CMK (cell line): ENCODE results near the gene LLGL2.
"Not testable (repeated sequence)": the region's sequence is repeated elsewhere in the genome, so short reads cannot be mapped to it uniquely, and the experiment has no call there.

ENCODE experiments used
- DNase-seq: peaks from one replicate; pipeline ENCODE4 v3.0.0-alpha.2; 2010; ENCODE audit warnings: low read depth

LLGL2 gene, protein sequence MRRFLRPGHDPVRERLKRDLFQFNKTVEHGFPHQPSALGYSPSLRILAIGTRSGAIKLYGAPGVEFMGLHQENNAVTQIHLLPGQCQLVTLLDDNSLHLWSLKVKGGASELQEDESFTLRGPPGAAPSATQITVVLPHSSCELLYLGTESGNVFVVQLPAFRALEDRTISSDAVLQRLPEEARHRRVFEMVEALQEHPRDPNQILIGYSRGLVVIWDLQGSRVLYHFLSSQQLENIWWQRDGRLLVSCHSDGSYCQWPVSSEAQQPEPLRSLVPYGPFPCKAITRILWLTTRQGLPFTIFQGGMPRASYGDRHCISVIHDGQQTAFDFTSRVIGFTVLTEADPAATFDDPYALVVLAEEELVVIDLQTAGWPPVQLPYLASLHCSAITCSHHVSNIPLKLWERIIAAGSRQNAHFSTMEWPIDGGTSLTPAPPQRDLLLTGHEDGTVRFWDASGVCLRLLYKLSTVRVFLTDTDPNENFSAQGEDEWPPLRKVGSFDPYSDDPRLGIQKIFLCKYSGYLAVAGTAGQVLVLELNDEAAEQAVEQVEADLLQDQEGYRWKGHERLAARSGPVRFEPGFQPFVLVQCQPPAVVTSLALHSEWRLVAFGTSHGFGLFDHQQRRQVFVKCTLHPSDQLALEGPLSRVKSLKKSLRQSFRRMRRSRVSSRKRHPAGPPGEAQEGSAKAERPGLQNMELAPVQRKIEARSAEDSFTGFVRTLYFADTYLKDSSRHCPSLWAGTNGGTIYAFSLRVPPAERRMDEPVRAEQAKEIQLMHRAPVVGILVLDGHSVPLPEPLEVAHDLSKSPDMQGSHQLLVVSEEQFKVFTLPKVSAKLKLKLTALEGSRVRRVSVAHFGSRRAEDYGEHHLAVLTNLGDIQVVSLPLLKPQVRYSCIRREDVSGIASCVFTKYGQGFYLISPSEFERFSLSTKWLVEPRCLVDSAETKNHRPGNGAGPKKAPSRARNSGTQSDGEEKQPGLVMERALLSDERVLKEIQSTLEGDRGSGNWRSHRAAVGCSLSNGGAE

GRCh38 chr17:75524970-75525805, at the start of gene LLGL2:
Gene LLGL2 (plus strand): TSS chr17:75525697. CDS start chr17:75543427, 17,730 bp downstream.
- DNase-seq: no peak

- DNase-seq: no peak
Observed at GRCh38 chr17:75475851-75476250, 49.6 kb upstream of the LLGL2 start.

DNA sequence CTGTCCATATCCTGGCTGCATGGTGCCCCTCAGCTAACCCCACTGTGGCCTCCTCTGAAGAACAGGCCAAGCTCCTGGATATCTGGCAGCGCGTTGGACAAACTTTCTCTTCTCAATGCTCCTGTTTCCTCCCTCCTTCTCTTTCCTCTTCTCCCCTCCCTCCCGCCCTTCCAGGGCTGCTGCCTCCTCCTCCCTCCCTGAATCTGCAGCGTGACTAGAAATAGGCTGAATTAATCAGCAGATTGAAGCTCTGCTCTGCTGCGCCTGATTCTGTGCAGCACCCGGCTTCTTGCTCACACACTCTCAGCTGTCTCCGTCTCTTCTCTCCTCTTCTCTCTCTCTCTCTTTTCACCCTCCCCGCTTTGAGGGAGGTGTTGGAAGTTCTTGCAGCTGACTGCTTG, 49.2 kb upstream of the LLGL2 start:
- DNase-seq: no peak

DNA sequence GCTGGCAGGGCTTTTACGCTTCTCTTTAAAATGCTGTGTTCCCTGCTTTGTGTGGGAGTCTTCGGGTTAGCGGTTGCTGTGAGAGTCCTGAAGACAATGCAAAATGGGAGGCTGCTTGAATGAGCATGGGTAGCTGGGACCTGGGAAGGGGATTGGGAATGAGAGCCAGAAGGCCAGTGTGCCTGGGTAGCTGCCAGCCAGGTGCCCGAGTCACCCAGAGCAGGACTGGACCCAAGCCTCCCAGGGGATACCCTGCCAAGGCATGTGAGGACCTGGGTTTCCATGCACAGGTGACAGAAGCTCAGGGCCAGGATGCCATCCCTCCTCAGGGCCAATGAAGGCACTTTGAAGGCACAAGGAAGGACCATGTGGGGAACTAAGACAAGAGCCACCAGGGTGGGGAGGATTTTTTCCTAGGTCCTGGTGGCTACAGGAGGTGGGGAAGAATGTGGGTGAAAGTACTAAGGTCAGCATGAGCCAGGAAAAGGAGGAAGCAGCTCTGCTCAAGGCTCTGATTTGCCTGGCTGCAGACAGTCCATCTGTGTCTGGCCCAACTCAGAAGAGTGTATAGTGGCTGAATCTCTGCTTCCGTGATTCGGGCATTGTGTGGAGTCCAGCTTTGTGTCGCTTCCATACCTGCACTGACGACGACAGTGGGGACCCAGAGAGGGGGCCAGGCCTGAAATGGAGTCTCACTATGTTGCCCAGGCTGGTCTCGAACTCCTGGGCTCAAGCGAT, 48.6 kb upstream of the LLGL2 start:
- no peak for DNase-seq

DNA sequence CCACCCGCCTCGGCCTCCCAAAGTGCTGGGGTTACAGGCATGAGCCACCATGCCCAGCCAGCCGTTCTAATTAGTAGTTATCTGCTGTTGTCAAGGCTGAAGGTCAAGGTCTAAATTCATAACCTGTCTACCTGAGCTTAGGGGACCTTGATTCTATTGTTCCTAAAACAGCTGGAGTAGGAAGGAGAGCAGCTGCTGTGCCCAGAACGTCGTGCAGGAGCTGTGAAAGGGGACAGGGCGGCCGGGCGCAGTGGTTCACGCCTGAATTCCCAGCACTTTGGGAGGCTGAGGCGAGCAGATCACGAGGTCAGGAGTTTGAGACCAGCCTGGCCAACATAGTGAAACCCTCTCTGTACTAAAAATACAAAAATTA, 48.0 kb upstream of the LLGL2 start:
- DNase-seq: not testable (repeated sequence)

DNA sequence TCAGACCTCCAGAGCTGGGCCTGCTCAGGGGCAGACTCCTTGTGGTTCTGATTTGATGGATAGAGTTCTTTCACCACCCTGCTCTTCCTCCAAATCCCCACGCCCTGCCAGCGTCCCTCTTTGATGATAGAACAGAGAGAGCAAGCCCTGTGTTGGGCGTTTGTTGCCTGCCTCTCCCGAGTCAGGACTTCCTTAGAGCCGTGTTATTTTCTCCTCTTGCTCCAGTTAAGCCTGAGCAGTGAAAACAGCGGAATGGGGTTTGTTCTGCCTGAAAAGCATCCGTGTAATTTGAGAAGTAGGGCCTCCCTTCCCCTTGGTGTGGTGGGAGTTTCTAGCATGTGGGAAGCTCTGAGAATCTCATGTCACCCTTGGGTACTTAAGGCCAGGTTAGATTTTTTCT, 47.0 kb upstream of the LLGL2 start:
- DNase-seq: no peak

DNA sequence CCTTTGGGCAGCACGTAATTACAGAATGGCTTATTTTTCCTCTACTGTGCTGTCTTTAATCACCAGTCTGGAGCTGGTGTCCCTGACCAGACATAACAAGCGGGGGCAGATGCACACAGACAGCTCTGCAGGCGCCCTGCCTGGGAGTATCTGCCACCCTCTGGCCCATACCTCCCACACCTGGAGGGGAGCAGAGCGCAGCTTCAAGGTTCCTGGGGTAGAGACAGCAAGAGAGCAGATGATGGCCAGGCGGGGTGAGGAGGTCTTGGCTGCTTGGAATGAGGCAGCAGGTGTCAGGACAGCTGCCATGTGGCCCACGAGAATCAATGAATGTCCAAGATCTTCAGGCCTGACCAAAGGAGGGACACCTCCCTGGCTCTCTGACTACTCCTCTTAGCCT, 45.2 kb upstream of the LLGL2 start:
- no peak for DNase-seq

DNA sequence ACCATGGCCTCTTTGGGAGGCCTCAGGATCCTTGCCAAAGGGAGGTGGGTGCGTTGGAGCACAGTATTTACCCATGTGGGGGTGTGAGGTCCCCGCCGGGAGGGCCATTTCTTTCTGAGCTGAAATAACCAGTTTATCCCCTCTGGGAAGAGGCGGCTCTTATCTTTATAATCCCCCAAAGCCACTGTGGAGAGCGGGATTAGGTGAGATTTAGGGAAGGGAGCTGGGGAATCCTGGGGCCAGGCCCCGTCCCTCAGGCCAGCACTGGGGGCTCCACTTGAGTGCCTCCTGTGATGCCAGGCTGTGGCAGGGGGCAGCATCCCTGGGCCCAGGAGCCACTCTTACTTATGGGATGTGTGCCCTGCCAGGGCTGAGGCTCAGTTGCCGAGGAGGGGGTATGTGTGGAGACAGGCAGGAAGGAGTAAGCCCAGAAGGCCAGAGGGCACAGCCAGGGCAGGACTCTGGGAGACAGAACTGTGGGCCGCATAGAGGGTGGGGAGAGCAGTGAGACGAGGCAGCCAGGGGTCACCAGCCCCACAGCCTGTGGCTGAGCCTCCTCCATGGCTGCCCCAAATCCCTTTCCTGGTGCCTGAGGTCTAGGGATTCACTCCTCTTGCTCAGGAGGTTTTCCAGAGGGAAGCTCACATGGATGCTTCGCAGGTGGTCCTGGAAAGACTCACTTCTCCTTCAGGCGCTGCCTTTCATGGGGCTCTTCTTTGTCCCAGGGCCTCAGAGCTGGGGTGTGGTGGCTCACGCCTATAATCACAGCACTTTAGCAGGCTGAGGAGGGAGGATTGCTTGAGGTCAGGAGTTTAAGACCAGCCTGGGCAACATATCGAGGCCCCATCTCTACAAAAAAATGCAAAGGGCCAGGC, 44.1 kb upstream of the LLGL2 start:
- no peak for DNase-seq

DNA sequence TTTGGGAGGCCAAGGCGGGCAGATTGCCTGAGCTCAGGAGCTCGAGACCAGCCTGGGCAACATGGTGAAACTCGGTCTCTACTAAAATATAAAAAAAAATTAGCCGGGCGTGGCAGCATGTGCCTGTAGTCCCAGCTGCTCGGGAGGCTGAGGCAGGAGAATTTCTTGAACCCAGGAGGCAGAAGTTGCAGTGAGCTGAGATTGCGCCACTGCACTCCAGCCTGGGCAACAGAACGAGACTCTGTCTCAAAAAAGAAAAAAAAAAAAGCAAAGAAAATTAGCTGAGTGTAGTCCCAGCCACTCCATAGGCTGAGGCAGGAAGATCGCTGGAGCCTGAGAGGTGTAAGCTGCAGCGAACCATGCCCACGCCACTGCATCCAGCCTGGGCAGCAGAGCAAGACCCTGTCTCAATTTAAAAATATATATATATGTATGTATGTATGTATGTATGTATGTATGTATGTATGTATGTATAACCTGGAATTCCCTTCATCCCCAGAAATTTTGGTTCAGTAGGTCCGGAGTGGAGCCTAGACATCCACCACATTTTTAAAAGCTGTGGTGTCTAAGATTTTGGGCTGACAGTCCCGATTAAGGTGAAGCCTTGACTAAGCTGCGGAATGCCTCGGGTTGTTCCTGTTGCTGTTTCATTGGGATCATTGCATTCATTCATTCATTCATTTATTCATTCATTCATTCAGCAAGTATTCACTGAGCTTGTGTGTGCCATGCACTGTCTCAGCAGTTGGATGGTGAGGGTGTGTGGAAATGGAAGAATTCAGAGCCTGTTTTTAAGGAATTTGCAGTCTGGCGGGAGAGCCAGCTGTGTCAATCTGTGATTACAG, 43.2 kb upstream of the LLGL2 start:
- DNase-seq: no peak

GRCh38 chr17:75485688-75486087, 39.8 kb upstream of the LLGL2 start:
- no peak for DNase-seq

- no peak for DNase-seq
Observed at GRCh38 chr17:75486151-75486550, 39.3 kb upstream of the LLGL2 start.

DNA sequence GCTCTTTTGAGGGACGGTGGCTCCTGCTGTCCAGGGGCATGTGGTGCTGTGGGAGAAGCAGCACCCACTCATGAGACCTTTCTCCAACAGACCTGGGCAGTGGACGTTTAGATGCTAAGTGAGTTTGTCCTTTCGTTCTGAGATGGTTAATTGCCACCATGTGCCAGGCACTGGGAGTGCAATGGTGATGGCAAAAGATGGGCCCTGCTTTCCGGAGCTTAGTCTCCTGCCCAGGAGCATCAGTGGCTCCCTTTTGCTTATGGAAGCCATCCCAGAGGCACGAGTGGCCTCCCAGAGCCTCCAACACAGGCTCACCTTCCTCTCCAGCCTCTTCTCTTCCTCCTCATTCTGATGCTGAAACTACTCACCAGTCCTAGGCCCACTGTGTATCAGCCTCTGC, 38.5 kb upstream of the LLGL2 start:
- no peak for DNase-seq

- DNase-seq: peak; percentile 82
Observed at GRCh38 chr17:75487351-75488070, 38.0 kb upstream of the LLGL2 start.

GRCh38 chr17:75488693-75489510, 36.6 kb upstream of the LLGL2 start:
- DNase-seq: no peak

DNA sequence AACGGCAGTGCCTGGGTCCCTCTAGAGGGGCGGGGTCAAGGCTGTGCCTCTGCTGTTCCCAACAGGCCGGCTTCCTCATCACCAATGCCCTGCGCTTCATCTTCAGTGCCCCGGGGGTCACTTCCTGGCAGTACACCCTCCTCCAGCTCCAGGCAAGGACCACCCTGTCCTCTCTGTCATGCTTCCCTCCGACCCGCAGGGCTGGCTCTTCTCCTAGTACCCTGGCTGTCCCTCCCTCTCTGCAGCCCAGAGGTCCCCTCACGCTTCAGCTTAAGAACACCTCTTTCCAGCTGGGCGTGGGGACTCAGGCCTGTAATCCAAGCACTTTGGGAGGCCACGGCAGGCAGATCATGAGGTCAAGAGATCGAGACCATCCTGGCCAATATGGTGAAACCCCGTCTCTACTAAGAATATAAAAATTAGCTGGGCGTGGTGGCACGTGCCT, 36.0 kb upstream of the LLGL2 start:
- DNase-seq: no peak

GRCh38 chr17:75490173-75490743, 35.2 kb upstream of the LLGL2 start:
- DNase-seq: no peak

DNA sequence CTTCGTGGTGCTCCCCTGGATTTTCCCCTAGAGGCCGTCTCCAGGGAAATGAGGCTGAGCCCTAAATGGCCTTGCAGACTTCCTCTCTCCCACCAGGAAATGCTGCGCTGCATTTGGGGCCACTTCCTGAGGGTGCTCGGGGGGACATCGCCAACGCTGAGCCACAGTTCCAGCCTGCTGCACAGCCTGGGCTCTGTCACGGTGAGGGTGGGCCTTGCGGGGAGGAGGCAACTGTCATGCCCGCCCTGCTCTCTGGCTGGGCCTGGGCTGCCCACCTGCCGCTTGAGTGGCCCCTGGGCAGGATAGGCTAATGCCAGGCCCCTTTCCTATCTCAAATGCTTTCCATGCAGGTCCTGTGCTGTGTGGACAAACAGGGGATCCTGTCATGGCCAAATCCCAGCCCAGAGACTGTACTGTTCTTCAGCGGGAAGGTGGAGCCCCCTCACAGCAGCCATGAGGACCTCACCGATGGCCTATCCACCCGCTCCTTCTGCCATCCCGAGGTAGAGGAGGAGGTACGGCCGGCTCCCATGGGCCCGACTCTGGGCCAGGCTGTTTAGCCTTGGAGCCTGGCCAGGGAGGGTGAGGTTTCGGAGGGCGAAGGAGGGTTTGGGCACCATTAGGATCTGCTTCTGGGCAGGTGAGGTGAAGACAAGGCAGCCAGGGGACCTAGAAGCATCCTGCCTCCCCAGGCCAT, 34.4 kb upstream of the LLGL2 start:
- no peak for DNase-seq
